Activated naive CD4-positive, alpha-beta T cell treated with anti-CD3 and anti-CD28 coated beads, Interleukin-2, amount 50 U/mL, for 24 hours (primary cell): Measurements from ENCODE around the gene CDK5R1.

Source experiments
- H3K27ac Mint-ChIP-seq: one replicate; pipeline ENCODE4 v1.8.0; 2021; ENCODE audit warnings: mild to moderate bottlenecking, mixed read lengths
- H3K27me3 Mint-ChIP-seq: one replicate; pipeline ENCODE4 v1.8.0; 2021; ENCODE audit warnings: mixed read lengths
- H3K36me3 Mint-ChIP-seq: one replicate; pipeline ENCODE4 v1.8.0; 2021; ENCODE audit warnings: mixed read lengths
- H3K4me1 Mint-ChIP-seq: one replicate; pipeline ENCODE4 v1.8.0; 2021; ENCODE audit warnings: mixed read lengths
- H3K4me3 Mint-ChIP-seq: one replicate; pipeline ENCODE4 v1.8.0; 2021; ENCODE audit warnings: mild to moderate bottlenecking, mixed read lengths
- H3K9me3 Mint-ChIP-seq: one replicate; pipeline ENCODE4 v1.8.0; 2021; ENCODE audit warnings: mixed read lengths

The CDK5R1 gene

GRCh38 chr17:32485261-32486110 lies 1.3 kb upstream of the CDK5R1 start:
- H3K36me3 Mint-ChIP-seq: peaks cover 19% of the 10 kb centered on the region
- H3K4me1 Mint-ChIP-seq: peaks cover 46% of the 10 kb centered on the region
- no peaks in the 10 kb centered on the region for H3K9me3 Mint-ChIP-seq
- H3K27ac Mint-ChIP-seq: peak overlapping the region; percentile 79
- peak overlapping the region; percentile 79 for H3K4me3 Mint-ChIP-seq
- H3K27me3 Mint-ChIP-seq: no peaks in the 10 kb centered on the region

- H3K9me3 Mint-ChIP-seq: no peaks in the 10 kb centered on the region
- peaks cover 18% of the 10 kb centered on the region for H3K36me3 Mint-ChIP-seq
- H3K4me1 Mint-ChIP-seq: peaks cover 54% of the 10 kb centered on the region
- peak overlapping the region; percentile 79 for H3K4me3 Mint-ChIP-seq
- no peak overlapping the region for H3K27ac Mint-ChIP-seq
- no peaks in the 10 kb centered on the region for H3K27me3 Mint-ChIP-seq
Measured at GRCh38 chr17:32486111-32486700, 587 bp upstream of the CDK5R1 start.

GRCh38 chr17:32487473-32488176 lies 832 bp downstream of the CDK5R1 start:
- Mint-ChIP-seq H3K27me3 (no peaks in the 10 kb centered on the region), H3K36me3 (peaks cover 18% of the 10 kb centered on the region), H3K4me1 (peaks cover 68% of the 10 kb centered on the region), H3K4me3 (peak overlapping the region; percentile 90), H3K27ac (peak overlapping the region; percentile 87), H3K9me3 (no peaks in the 10 kb centered on the region)

- peaks cover 73% of the 10 kb centered on the region for H3K4me1 Mint-ChIP-seq
Measured at GRCh38 chr17:32488177-32488542, 1.4 kb downstream of the CDK5R1 start.

GRCh38 chr17:32488604-32489180 lies 1.9 kb downstream of the CDK5R1 start:
- peaks cover 18% of the 10 kb centered on the region for H3K36me3 Mint-ChIP-seq
- peak overlapping the region; percentile 90 for H3K4me3 Mint-ChIP-seq
- H3K27ac Mint-ChIP-seq: peak overlapping the region; percentile 87

More at GRCh38 chr17:32488177-32488542, 1.4 kb downstream of the CDK5R1 start:
- Mint-ChIP-seq H3K27ac (peak overlapping the region; percentile 87), H3K9me3 (no peaks in the 10 kb centered on the region), H3K36me3 (peaks cover 18% of the 10 kb centered on the region), H3K4me3 (peak overlapping the region; percentile 90), H3K27me3 (no peaks in the 10 kb centered on the region)

GRCh38 chr17:32489320-32490100 lies 2.7 kb downstream of the CDK5R1 start:
- Mint-ChIP-seq H3K36me3 (peaks cover 18% of the 10 kb centered on the region), H3K4me1 (peaks cover 74% of the 10 kb centered on the region), H3K27me3 (no peaks in the 10 kb centered on the region), H3K4me3 (peak overlapping the region; percentile 90), H3K9me3 (no peaks in the 10 kb centered on the region), H3K27ac (peak overlapping the region; percentile 74)

More at GRCh38 chr17:32488604-32489180, 1.9 kb downstream of the CDK5R1 start:
- Mint-ChIP-seq H3K9me3 (no peaks in the 10 kb centered on the region), H3K4me1 (peaks cover 74% of the 10 kb centered on the region), H3K27me3 (no peaks in the 10 kb centered on the region)

- Mint-ChIP-seq H3K27ac (peak overlapping the region; percentile 80), H3K4me1 (peaks cover 74% of the 10 kb centered on the region), H3K27me3 (no peaks in the 10 kb centered on the region), H3K9me3 (no peaks in the 10 kb centered on the region), H3K4me3 (peak overlapping the region; percentile 90), H3K36me3 (peaks cover 18% of the 10 kb centered on the region)
Measured at GRCh38 chr17:32490101-32490482, 3.3 kb downstream of the CDK5R1 start.

- H3K4me1 Mint-ChIP-seq: peaks cover 70% of the 10 kb centered on the region
- peaks cover 18% of the 10 kb centered on the region for H3K36me3 Mint-ChIP-seq
- H3K27me3 Mint-ChIP-seq: no peaks in the 10 kb centered on the region
- H3K27ac Mint-ChIP-seq: peak overlapping the region; percentile 75
- peak overlapping the region; percentile 90 for H3K4me3 Mint-ChIP-seq
- H3K9me3 Mint-ChIP-seq: no peaks in the 10 kb centered on the region
Measured at GRCh38 chr17:32491371-32492263, 4.8 kb downstream of the CDK5R1 start.

- H3K4me3 Mint-ChIP-seq: peak overlapping the region; percentile 77
- peaks cover 18% of the 10 kb centered on the region for H3K36me3 Mint-ChIP-seq
- H3K4me1 Mint-ChIP-seq: peaks cover 70% of the 10 kb centered on the region
- no peaks in the 10 kb centered on the region for H3K9me3 Mint-ChIP-seq
- H3K27me3 Mint-ChIP-seq: no peaks in the 10 kb centered on the region
- H3K27ac Mint-ChIP-seq: peak overlapping the region; percentile 75
Measured at GRCh38 chr17:32492264-32492589, 5.4 kb downstream of the CDK5R1 start.

- Mint-ChIP-seq H3K27ac (peak overlapping the region; percentile 68), H3K36me3 (peaks cover 16% of the 10 kb centered on the region), H3K4me3 (peak overlapping the region; percentile 77), H3K9me3 (no peaks in the 10 kb centered on the region), H3K27me3 (no peaks in the 10 kb centered on the region), H3K4me1 (peaks cover 68% of the 10 kb centered on the region)
Measured at GRCh38 chr17:32492648-32493289, 6.0 kb downstream of the CDK5R1 start.

GRCh38 chr17:32493571-32493970 lies 6.8 kb downstream of the CDK5R1 start:
- H3K4me3 Mint-ChIP-seq: no peak overlapping the region
- H3K27me3 Mint-ChIP-seq: no peaks in the 10 kb centered on the region
- peak overlapping the region; percentile 41 for H3K27ac Mint-ChIP-seq
- no peaks in the 10 kb centered on the region for H3K9me3 Mint-ChIP-seq
- peaks cover 63% of the 10 kb centered on the region for H3K4me1 Mint-ChIP-seq
- peaks cover 12% of the 10 kb centered on the region for H3K36me3 Mint-ChIP-seq

- peaks cover 10% of the 10 kb centered on the region for H3K36me3 Mint-ChIP-seq
- H3K9me3 Mint-ChIP-seq: no peaks in the 10 kb centered on the region
- H3K4me1 Mint-ChIP-seq: peaks cover 58% of the 10 kb centered on the region
- H3K4me3 Mint-ChIP-seq: no peak overlapping the region
- peak overlapping the region; percentile 46 for H3K27ac Mint-ChIP-seq
- H3K27me3 Mint-ChIP-seq: no peaks in the 10 kb centered on the region
Measured at GRCh38 chr17:32493976-32494513, 7.3 kb downstream of the CDK5R1 start.

- Mint-ChIP-seq H3K27me3 (no peaks in the 10 kb centered on the region), H3K27ac (no peak overlapping the region), H3K4me1 (peaks cover 51% of the 10 kb centered on the region), H3K36me3 (peaks cover 6% of the 10 kb centered on the region), H3K4me3 (no peak overlapping the region), H3K9me3 (no peaks in the 10 kb centered on the region)
Measured at GRCh38 chr17:32494621-32495358, 8.0 kb downstream of the CDK5R1 start.
